Measurements from ENCODE around the gene HENMT1.

DNA sequence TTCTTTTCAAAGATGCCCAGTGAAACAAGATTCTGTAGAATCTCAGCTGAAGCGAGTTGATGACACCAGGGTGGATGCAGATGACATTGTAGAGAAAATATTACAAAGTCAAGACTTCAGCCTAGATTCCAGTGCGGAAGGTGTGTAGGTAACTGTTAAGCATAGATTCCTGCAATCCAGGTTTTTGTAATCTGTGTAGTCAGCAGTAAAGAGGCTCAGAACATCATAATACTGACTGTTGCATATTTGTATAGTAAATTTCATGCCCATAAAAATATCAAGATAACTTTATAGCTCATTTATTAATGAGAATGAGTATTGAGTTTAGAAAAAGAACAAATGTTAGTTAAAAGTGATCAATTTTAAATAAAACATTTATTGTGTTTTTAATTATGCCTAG, 32.2 kb downstream of the HENMT1 start:
- no peak for TF ChIP-seq CTCF (IDR thresholded peaks at IDR 0.05)
- no peak for TF ChIP-seq ZFX (IDR thresholded peaks at IDR 0.05; ENCODE audit: borderline replicate concordance)

All from 22Rv1 (cell line).